Liver (tissue), 9 donors: ENCODE results near the gene LSM3. TPM values are rescaled to one million over a fixed set of nuclear protein-coding genes. Genes with fewer than 3 reads are reported as not detected.

Experiments used
- DNase-seq: peaks from one replicate; pipeline ENCODE4 v3.0.0-alpha.2; 2017; ENCODE audit warnings: low spot score
- H3K27ac ChIP-seq, 2 donors: one replicate each; pipeline ENCODE4 v1.7.0; 2013; ENCODE audit warnings: inconsistent platforms in 2 of 2, low read length in 2 of 2, control low read depth in 1 of 2, low read depth in 1 of 2, mild to moderate bottlenecking in 1 of 2
- H3K27me3 ChIP-seq, 4 donors: one replicate each; pipeline versions ENCODE4 v1.6.1 to v1.7.0; 2013; ENCODE audit warnings: low read length in 3 of 4, inconsistent platforms in 1 of 4, mild to moderate bottlenecking in 1 of 4, moderate library complexity in 1 of 4; ENCODE audit not compliant: control insufficient read depth in 4 of 4, insufficient read depth in 4 of 4
- H3K36me3 ChIP-seq, 4 donors: one replicate each; pipeline versions ENCODE4 v1.6.1 to v1.7.0; 2013; ENCODE audit warnings: low read length in 3 of 4, mild to moderate bottlenecking in 3 of 4, low read depth in 1 of 4, moderate library complexity in 1 of 4; ENCODE audit not compliant: control insufficient read depth in 4 of 4, insufficient read depth in 3 of 4
- H3K4me1 ChIP-seq, 4 donors: one replicate each; pipeline versions ENCODE4 v1.6.1 to v1.7.0; 2013; ENCODE audit warnings: low read length in 3 of 4, mild to moderate bottlenecking in 3 of 4, moderate library complexity in 1 of 4; ENCODE audit not compliant: control insufficient read depth in 4 of 4, insufficient read depth in 4 of 4
- H3K4me3 ChIP-seq, 3 donors: one replicate each; pipeline versions ENCODE4 v1.6.1 to v1.7.0; 2013; ENCODE audit warnings: low read length in 3 of 3, control low read depth in 1 of 3, low read depth in 1 of 3, mild to moderate bottlenecking in 1 of 3
- H3K9ac ChIP-seq, 2 donors: one replicate each; pipeline ENCODE4 v1.7.0; 2013; ENCODE audit warnings: low read length in 2 of 2, mild to moderate bottlenecking in 2 of 2, moderate library complexity in 2 of 2, control low read depth in 1 of 2, low read depth in 1 of 2
- H3K9me3 ChIP-seq, 4 donors: one replicate each; pipeline versions ENCODE4 v1.6.1 to v1.7.0; 2013; ENCODE audit warnings: low read length in 3 of 4; ENCODE audit not compliant: control insufficient read depth in 4 of 4
- FOXA1 ChIP-seq: IDR thresholded peaks from 2 replicates; pipeline ENCODE4 v1.6.1; 2016; ENCODE audit warnings: antibody characterized with exemption
- FOXA2 ChIP-seq: IDR thresholded peaks from 2 replicates; pipeline ENCODE4 v1.6.1; 2016; ENCODE audit warnings: antibody characterized with exemption
- GABPA ChIP-seq, 2 donors: IDR thresholded peaks in 1 of 2; conservative IDR thresholded peaks in 1 of 2; 2 replicates each; pipeline ENCODE4 v1.6.1; 2016; ENCODE audit warnings: antibody characterized with exemption in 2 of 2, mild to moderate bottlenecking in 1 of 2, moderate library complexity in 1 of 2
- HNF4A ChIP-seq, 2 donors: conservative IDR thresholded peaks; 2 replicates each; pipeline ENCODE4 v1.6.1; 2016; ENCODE audit warnings: antibody characterized with exemption in 2 of 2, mild to moderate bottlenecking in 2 of 2
- HNF4G ChIP-seq: IDR thresholded peaks from 2 replicates; pipeline ENCODE4 v1.6.1; 2016; ENCODE audit warnings: antibody characterized with exemption
- JUND ChIP-seq, 2 donors: IDR thresholded peaks; 2 replicates each; pipeline ENCODE4 v1.6.1; 2016; ENCODE audit warnings: antibody characterized with exemption in 2 of 2
- NR2F2 ChIP-seq: IDR thresholded peaks from 2 replicates; pipeline ENCODE4 v1.6.1; 2016; ENCODE audit warnings: antibody characterized with exemption
- RAD21 ChIP-seq, 2 donors: IDR thresholded peaks; 2 replicates each; pipeline ENCODE4 v1.6.1; 2016; ENCODE audit warnings: antibody characterized with exemption in 2 of 2, mild to moderate bottlenecking in 2 of 2
- RXRA ChIP-seq, 2 donors: IDR thresholded peaks; 2 replicates each; pipeline ENCODE4 v1.6.1; 2017 to 2018; ENCODE audit warnings: antibody characterized with exemption in 2 of 2, mild to moderate bottlenecking in 1 of 2
- SP1 ChIP-seq: IDR thresholded peaks from 2 replicates; pipeline ENCODE4 v1.6.1; 2018; ENCODE audit warnings: antibody characterized with exemption, mild to moderate bottlenecking
- TAF1 ChIP-seq: conservative IDR thresholded peaks from 2 replicates; pipeline ENCODE4 v1.6.1; 2016; ENCODE audit warnings: antibody characterized with exemption, mild to moderate bottlenecking
- YY1 ChIP-seq: IDR thresholded peaks from 2 replicates; pipeline ENCODE4 v1.6.1; 2016; ENCODE audit warnings: antibody characterized with exemption, mild to moderate bottlenecking
- WGBS: extraction: QIAGEN DNeasy Blood & Tissue Kit; methylation state at CpG from one replicate; pipeline ENCODE4 v1.1.7; 2013; 5-methylcytosine and 5-hydroxymethylcytosine counted together
- polyA plus RNA-seq, 2 donors: library from polyadenylated mRNA; stranded (reverse) in 1 of 2; unstranded in 1 of 2; fragments of 200-250 nt in 1 of 2; fragments of >200 nt in 1 of 2; fragmentation: Nextera tagmentation in 1 of 2; extraction: Ambion mirVana in 1 of 2; gene quantifications; one replicate each; pipeline versions ENCODE4 v1.2.1 to v1.2.3, GENCODE V29; 2013 to 2015
- total RNA-seq, 2 donors: library from RNA; depleted of rRNA; stranded (reverse); fragments of >200 nt; gene quantifications; one replicate each; pipeline ENCODE4 v1.2.3, GENCODE V29; 2014
- TF ChIP-seq, protein P1 (sequence below): IDR thresholded peaks from 2 replicates; pipeline ENCODE4 v1.6.1; 2016; ENCODE audit warnings: antibody characterized with exemption, mild to moderate bottlenecking
- TF ChIP-seq, protein P2 (sequence below): fragments of 150-350 bp; IDR thresholded peaks from 2 replicates; pipeline ENCODE4 v1.5.1; 2017; ENCODE audit warnings: improper control_type of control experiment, low read depth, low read length; ENCODE audit not compliant: missing input control
- TF ChIP-seq, protein P3 (sequence below): IDR thresholded peaks from 2 replicates; pipeline ENCODE4 v1.6.1; 2016; ENCODE audit warnings: antibody characterized with exemption
- TF ChIP-seq, protein P4 (sequence below): IDR thresholded peaks from 2 replicates; pipeline ENCODE4 v1.6.1; 2016; ENCODE audit warnings: antibody characterized with exemption
- TF ChIP-seq, protein P5 (sequence below): IDR thresholded peaks from 2 replicates; pipeline ENCODE4 v1.6.1; 2016; ENCODE audit warnings: antibody characterized with exemption
- donor health status: healthy.
- donor health status: healthy.
- donor health status: healthy.
- donor health status: healthy.
- donor health status: healthy.

LSM3 gene
- total and polyA plus RNA-seq, 4 donors = 3.7 to 17.0 (median 5.0) TPM

DNA sequence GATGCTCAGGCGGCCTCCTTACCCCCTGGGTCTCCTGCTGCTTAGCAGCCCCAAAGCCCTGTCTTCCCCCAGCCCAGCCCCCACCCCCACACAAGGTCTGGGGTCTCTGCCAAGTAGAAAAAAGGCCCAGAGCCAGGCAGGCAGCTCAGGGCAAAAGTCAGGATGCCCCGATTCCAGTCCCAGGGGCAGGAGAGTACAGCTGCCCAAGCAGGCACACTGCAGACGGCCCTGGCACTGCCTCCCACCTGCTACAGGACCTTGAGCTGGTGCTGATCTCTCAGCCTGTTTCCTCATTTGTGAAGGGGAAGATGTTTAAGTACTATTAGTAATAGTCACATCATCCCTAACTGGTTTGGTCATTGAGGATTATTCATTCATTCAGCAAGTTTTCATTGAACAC, 41.2 kb upstream of the LSM3 start:
- 46% methylated on average over 3 of the region's 3 CpGs for WGBS
- H3K4me1 ChIP-seq = peaks cover 21 to 66% (median 54%) of the 10 kb centered on the region in 4 donors
- peak overlapping the region in 1 of 2 donors; percentile 23 for H3K27ac ChIP-seq
- DNase-seq = no peak
- TF ChIP-seq GABPA (IDR thresholded peaks at IDR 0.05 in 1 of 2, conservative IDR thresholded peaks at IDR 0.05 in 1 of 2) (no peak), HNF4A (conservative IDR thresholded peaks at IDR 0.05) (peak in 1 of 2 donors; percentile 50), RXRA (IDR thresholded peaks at IDR 0.05) (peak in 1 of 2 donors; percentile 37), SP1 (no peak), NR2F2 (no peak), FOXA2 (no peak), FOXA1 (no peak), RAD21 (IDR thresholded peaks at IDR 0.05) (no peak), JUND (IDR thresholded peaks at IDR 0.05) (no peak)
- TF ChIP-seq, protein P1, sequence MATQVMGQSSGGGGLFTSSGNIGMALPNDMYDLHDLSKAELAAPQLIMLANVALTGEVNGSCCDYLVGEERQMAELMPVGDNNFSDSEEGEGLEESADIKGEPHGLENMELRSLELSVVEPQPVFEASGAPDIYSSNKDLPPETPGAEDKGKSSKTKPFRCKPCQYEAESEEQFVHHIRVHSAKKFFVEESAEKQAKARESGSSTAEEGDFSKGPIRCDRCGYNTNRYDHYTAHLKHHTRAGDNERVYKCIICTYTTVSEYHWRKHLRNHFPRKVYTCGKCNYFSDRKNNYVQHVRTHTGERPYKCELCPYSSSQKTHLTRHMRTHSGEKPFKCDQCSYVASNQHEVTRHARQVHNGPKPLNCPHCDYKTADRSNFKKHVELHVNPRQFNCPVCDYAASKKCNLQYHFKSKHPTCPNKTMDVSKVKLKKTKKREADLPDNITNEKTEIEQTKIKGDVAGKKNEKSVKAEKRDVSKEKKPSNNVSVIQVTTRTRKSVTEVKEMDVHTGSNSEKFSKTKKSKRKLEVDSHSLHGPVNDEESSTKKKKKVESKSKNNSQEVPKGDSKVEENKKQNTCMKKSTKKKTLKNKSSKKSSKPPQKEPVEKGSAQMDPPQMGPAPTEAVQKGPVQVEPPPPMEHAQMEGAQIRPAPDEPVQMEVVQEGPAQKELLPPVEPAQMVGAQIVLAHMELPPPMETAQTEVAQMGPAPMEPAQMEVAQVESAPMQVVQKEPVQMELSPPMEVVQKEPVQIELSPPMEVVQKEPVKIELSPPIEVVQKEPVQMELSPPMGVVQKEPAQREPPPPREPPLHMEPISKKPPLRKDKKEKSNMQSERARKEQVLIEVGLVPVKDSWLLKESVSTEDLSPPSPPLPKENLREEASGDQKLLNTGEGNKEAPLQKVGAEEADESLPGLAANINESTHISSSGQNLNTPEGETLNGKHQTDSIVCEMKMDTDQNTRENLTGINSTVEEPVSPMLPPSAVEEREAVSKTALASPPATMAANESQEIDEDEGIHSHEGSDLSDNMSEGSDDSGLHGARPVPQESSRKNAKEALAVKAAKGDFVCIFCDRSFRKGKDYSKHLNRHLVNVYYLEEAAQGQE = no peak
- TF ChIP-seq, protein P2, sequence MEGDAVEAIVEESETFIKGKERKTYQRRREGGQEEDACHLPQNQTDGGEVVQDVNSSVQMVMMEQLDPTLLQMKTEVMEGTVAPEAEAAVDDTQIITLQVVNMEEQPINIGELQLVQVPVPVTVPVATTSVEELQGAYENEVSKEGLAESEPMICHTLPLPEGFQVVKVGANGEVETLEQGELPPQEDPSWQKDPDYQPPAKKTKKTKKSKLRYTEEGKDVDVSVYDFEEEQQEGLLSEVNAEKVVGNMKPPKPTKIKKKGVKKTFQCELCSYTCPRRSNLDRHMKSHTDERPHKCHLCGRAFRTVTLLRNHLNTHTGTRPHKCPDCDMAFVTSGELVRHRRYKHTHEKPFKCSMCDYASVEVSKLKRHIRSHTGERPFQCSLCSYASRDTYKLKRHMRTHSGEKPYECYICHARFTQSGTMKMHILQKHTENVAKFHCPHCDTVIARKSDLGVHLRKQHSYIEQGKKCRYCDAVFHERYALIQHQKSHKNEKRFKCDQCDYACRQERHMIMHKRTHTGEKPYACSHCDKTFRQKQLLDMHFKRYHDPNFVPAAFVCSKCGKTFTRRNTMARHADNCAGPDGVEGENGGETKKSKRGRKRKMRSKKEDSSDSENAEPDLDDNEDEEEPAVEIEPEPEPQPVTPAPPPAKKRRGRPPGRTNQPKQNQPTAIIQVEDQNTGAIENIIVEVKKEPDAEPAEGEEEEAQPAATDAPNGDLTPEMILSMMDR = no peak
- H3K9me3 ChIP-seq = no peaks in the 10 kb centered on the region
- H3K27me3 ChIP-seq = no peaks in the 10 kb centered on the region
- H3K36me3 ChIP-seq = peaks cover 3 to 38% (median 22%) of the 10 kb centered on the region in 4 donors
- no peak overlapping the region for H3K4me3 ChIP-seq
- no peak overlapping the region for H3K9ac ChIP-seq

DNA sequence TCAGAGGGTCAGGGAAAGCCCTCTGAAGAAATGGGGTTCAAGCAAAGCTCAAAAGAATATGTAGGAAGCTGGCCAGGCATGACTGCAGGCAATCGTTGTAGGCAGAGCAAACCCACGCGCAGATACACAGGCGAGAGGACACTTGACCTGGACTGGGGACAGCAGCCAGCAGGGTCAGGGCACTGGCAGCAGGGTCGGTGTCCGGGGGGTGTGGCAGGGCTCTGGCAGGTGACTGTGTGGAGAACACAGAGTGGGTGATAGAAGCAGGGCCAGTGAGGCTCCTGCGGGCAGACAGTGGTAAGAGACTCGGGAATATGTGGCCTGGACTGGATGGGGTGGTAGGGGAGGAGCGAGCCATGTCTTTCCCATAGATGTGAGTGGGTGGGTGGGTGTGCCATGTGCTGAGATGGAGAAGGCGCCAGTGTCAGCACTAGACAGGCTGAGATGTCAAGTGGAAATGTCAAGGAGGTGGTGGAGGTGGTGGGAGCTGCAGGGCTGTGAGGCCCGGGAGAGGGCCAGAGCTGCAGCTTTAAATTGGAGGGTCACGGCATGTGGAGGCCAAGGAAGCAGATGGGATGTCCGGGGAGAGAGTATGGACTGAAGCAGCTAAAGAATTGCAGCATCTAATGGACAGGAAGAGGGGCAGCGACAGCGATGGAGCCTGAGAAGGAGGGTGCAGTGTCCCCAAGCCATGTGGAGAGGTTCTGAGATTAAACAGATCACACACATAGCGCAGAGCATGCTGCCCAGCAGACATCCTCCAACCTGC, 40.3 kb upstream of the LSM3 start:
- no peak overlapping the region for H3K4me3 ChIP-seq
- peaks cover 3 to 30% (median 20%) of the 10 kb centered on the region in 4 donors for H3K36me3 ChIP-seq
- no peak overlapping the region for H3K9ac ChIP-seq
- DNase-seq = peak; percentile 62
- no peaks in the 10 kb centered on the region for H3K27me3 ChIP-seq
- 70% methylated on average over 16 of the region's 16 CpGs for WGBS
- H3K4me1 ChIP-seq = peaks cover 21 to 72% (median 60%) of the 10 kb centered on the region in 4 donors
- H3K27ac ChIP-seq = peak overlapping the region in 1 of 2 donors; percentile 23
- H3K9me3 ChIP-seq = no peaks in the 10 kb centered on the region
- TF ChIP-seq HNF4A (conservative IDR thresholded peaks at IDR 0.05) = peak; percentile 88 to 94
- TF ChIP-seq, protein P3, sequence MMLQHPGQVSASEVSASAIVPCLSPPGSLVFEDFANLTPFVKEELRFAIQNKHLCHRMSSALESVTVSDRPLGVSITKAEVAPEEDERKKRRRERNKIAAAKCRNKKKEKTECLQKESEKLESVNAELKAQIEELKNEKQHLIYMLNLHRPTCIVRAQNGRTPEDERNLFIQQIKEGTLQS = no peak
- TF ChIP-seq HNF4G = peak; percentile 60
- peak; percentile 18 for TF ChIP-seq FOXA2
- TF ChIP-seq TAF1 = no peak
- TF ChIP-seq, protein P4, sequence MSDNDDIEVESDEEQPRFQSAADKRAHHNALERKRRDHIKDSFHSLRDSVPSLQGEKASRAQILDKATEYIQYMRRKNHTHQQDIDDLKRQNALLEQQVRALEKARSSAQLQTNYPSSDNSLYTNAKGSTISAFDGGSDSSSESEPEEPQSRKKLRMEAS = peak; percentile 62
- TF ChIP-seq YY1 = peak; percentile 19
- peak; percentile 57 for TF ChIP-seq NR2F2
- peak in 1 of 2 donors; percentile 35 for TF ChIP-seq JUND (IDR thresholded peaks at IDR 0.05)
- TF ChIP-seq, protein P1 = peak; percentile 53
- TF ChIP-seq GABPA (IDR thresholded peaks at IDR 0.05 in 1 of 2, conservative IDR thresholded peaks at IDR 0.05 in 1 of 2) = no peak
- TF ChIP-seq SP1 = peak; percentile 82
- TF ChIP-seq, protein P5, sequence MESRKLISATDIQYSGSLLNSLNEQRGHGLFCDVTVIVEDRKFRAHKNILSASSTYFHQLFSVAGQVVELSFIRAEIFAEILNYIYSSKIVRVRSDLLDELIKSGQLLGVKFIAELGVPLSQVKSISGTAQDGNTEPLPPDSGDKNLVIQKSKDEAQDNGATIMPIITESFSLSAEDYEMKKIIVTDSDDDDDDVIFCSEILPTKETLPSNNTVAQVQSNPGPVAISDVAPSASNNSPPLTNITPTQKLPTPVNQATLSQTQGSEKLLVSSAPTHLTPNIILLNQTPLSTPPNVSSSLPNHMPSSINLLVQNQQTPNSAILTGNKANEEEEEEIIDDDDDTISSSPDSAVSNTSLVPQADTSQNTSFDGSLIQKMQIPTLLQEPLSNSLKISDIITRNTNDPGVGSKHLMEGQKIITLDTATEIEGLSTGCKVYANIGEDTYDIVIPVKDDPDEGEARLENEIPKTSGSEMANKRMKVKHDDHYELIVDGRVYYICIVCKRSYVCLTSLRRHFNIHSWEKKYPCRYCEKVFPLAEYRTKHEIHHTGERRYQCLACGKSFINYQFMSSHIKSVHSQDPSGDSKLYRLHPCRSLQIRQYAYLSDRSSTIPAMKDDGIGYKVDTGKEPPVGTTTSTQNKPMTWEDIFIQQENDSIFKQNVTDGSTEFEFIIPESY = peak; percentile 41
- no peak for TF ChIP-seq RAD21 (IDR thresholded peaks at IDR 0.05)
